SK-N-SH (cell line): ENCODE data around the gene ASTN2.
A peak's percentile ranks its signal among the peaks of the same experiment; 100 is the strongest.

Experiments used
- EP300 ChIP-seq, 2 experiments: IDR thresholded peaks; 2 replicates each; pipeline versions ENCODE4 v1.4.0 to v1.6.1; 2012; ENCODE audit warnings: borderline replicate concordance in 1 of 2, low read depth in 1 of 2, low read length in 1 of 2
- EZH2phosphoT487 ChIP-seq: fragments of 200-600 bp; sonication (generic); IDR thresholded peaks from 2 replicates; pipeline ENCODE4 v1.6.1; 2017; ENCODE audit warnings: low read depth, mixed run types, mild to moderate bottlenecking, antibody characterized with exemption, moderate library complexity, borderline replicate concordance
- POLR2AphosphoS5 ChIP-seq: IDR thresholded peaks from 2 replicates; pipeline ENCODE4 v1.6.1; 2012; ENCODE audit warnings: low read depth, low read length
- RCOR1 ChIP-seq: fragments of 150-350 bp; IDR thresholded peaks from 2 replicates; pipeline ENCODE4 v1.6.1; 2017; ENCODE audit warnings: antibody characterized with exemption, low read length
- RXRA ChIP-seq: IDR thresholded peaks from 2 replicates; pipeline ENCODE4 v1.4.0; 2012; ENCODE audit warnings: low read depth, mild to moderate bottlenecking, borderline replicate concordance
- SIN3A ChIP-seq: IDR thresholded peaks from 2 replicates; pipeline ENCODE4 v1.6.1; 2012; ENCODE audit warnings: low read depth, mild to moderate bottlenecking, low read length, moderate library complexity, borderline replicate concordance
- TF ChIP-seq, protein P1 (sequence below): fragments of 200-600 bp; sonication (generic); IDR thresholded peaks from 2 replicates; pipeline ENCODE4 v1.6.1; 2017; ENCODE audit warnings: antibody characterized with exemption, mild to moderate bottlenecking, moderate library complexity

GRCh38 chr9:116491219-116491618, 923.6 kb downstream of the ASTN2 start:
- TF ChIP-seq SIN3A, result no peak
- TF ChIP-seq POLR2AphosphoS5, result no peak
- TF ChIP-seq, protein P1, sequence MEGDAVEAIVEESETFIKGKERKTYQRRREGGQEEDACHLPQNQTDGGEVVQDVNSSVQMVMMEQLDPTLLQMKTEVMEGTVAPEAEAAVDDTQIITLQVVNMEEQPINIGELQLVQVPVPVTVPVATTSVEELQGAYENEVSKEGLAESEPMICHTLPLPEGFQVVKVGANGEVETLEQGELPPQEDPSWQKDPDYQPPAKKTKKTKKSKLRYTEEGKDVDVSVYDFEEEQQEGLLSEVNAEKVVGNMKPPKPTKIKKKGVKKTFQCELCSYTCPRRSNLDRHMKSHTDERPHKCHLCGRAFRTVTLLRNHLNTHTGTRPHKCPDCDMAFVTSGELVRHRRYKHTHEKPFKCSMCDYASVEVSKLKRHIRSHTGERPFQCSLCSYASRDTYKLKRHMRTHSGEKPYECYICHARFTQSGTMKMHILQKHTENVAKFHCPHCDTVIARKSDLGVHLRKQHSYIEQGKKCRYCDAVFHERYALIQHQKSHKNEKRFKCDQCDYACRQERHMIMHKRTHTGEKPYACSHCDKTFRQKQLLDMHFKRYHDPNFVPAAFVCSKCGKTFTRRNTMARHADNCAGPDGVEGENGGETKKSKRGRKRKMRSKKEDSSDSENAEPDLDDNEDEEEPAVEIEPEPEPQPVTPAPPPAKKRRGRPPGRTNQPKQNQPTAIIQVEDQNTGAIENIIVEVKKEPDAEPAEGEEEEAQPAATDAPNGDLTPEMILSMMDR, result 0 out of 2 replicates have a peak, but pooled peaks have one; percentile 7
- no peak for TF ChIP-seq EZH2phosphoT487
- TF ChIP-seq EP300 (IDR thresholded peaks at IDR 0.05; ENCODE audit: borderline replicate concordance in 1 of 2, low read depth in 1 of 2, low read length in 1 of 2), result no peak
- no peak for TF ChIP-seq RCOR1
- TF ChIP-seq RXRA, result no peak
